SK-N-SH treated with all-trans-retinoic acid at 6 μM for 48 hours (cell line): ENCODE results near the gene HPCAL4.

Source experiments
- ARNTL ChIP-seq: fragments of 450-650 bp; formaldehyde crosslinking; IDR thresholded peaks from 2 replicates; pipeline ENCODE4 v1.5.0; 2020; ENCODE audit warnings: low read depth, mild to moderate bottlenecking, moderate library complexity, borderline replicate concordance
- BACH2 ChIP-seq: fragments of 250-450 bp; sonication (Bioruptor Pico); IDR thresholded peaks from 2 replicates; pipeline ENCODE4 v1.9.0; 2021; ENCODE audit warnings: mild to moderate bottlenecking, borderline replicate concordance
- CSDC2 ChIP-seq: fragments of 250-450 bp; sonication (Bioruptor Pico); IDR thresholded peaks from 2 replicates; pipeline ENCODE4 v1.5.0; 2020; ENCODE audit warnings: mild to moderate bottlenecking, moderate library complexity
- GLIS3 ChIP-seq: fragments of 250-450 bp; sonication (Bioruptor Pico); IDR thresholded peaks from 2 replicates; pipeline ENCODE4 v1.5.0; 2020; ENCODE audit warnings: mild to moderate bottlenecking, moderate library complexity
- ZC3H10 ChIP-seq: fragments of 250-450 bp; sonication (Bioruptor Pico); IDR thresholded peaks from 2 replicates; pipeline ENCODE4 v1.5.1; 2021; ENCODE audit warnings: mild to moderate bottlenecking, moderate library complexity
- ZNF565 ChIP-seq: fragments of 450-650 bp; formaldehyde crosslinking; conservative IDR thresholded peaks from 2 replicates; pipeline ENCODE4 v1.5.0; 2020; ENCODE audit warnings: low read depth, mild to moderate bottlenecking, moderate library complexity
- TF ChIP-seq, protein P1 (sequence below): fragments of 250-450 bp; sonication (Bioruptor Pico); IDR thresholded peaks from 2 replicates; pipeline ENCODE4 v1.8.0; 2021; ENCODE audit warnings: low read depth, mild to moderate bottlenecking, moderate library complexity, borderline replicate concordance
- TF ChIP-seq, protein P2 (sequence below): fragments of 250-450 bp; sonication (Bioruptor Pico); IDR thresholded peaks from 2 replicates; pipeline ENCODE4 v1.5.1; 2021; ENCODE audit warnings: mild to moderate bottlenecking, moderate library complexity

DNA sequence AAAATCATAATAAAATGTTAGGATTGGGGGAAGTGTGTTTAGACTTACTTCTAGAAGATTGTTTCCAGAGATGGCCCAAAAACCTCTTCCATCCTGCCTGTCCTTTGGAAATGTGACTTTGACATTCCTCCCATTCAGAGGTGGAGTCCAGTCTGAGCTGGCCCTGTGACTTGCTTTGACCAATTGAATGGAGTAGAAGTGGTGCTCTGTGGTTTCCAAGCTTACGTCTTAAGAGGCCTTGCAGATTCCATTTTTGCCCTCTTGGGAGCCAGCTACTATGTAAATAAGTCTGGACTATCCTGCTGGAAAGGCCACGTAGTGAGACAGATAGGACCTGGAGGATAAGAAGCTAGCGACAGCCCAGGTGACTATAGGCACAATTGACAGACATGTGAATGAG is 18.0 kb downstream of the HPCAL4 start:
- TF ChIP-seq ZC3H10 (CRISPR knock-in tag) (no peak), ARNTL (CRISPR knock-in tag) (no peak), BACH2 (CRISPR knock-in tag) (no peak), ZNF565 (CRISPR knock-in tag) (no peak), CSDC2 (no peak), GLIS3 (CRISPR knock-in tag) (no peak)
- TF ChIP-seq, protein P1, sequence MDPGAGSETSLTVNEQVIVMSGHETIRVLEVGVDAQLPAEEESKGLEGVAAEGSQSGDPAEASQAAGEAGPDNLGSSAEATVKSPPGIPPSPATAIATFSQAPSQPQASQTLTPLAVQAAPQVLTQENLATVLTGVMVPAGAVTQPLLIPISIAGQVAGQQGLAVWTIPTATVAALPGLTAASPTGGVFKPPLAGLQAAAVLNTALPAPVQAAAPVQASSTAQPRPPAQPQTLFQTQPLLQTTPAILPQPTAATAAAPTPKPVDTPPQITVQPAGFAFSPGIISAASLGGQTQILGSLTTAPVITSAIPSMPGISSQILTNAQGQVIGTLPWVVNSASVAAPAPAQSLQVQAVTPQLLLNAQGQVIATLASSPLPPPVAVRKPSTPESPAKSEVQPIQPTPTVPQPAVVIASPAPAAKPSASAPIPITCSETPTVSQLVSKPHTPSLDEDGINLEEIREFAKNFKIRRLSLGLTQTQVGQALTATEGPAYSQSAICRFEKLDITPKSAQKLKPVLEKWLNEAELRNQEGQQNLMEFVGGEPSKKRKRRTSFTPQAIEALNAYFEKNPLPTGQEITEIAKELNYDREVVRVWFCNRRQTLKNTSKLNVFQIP (CRISPR knock-in tag): no peak
- TF ChIP-seq, protein P2, sequence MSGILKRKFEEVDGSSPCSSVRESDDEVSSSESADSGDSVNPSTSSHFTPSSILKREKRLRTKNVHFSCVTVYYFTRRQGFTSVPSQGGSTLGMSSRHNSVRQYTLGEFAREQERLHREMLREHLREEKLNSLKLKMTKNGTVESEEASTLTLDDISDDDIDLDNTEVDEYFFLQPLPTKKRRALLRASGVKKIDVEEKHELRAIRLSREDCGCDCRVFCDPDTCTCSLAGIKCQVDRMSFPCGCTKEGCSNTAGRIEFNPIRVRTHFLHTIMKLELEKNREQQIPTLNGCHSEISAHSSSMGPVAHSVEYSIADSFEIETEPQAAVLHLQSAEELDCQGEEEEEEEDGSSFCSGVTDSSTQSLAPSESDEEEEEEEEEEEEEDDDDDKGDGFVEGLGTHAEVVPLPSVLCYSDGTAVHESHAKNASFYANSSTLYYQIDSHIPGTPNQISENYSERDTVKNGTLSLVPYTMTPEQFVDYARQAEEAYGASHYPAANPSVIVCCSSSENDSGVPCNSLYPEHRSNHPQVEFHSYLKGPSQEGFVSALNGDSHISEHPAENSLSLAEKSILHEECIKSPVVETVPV (CRISPR knock-in tag): no peak
